ENCODE results near the gene CFAP221.

Gene CFAP221

GRCh38 chr2:119544075-119544938, at the start of gene CFAP221:
CFAP221 (plus strand) TSS chr2:119544449; CDS start chr2:119546132, 1,683 bp downstream.
- Mint-ChIP-seq H3K4me1 (peaks cover 4% of the 10 kb centered on the region), H3K4me3 (peak within 1 kb of the TSS; percentile 76 to 79), H3K27me3 (peaks cover 73% of the 10 kb centered on the region), H3K9me3 (peaks cover 0 to 7% of the 10 kb centered on the region in 2 donors), H3K27ac (no peak within 1 kb of the TSS)
- peak; percentile 56 to 64 for DNase-seq
- ATAC-seq: peak; percentile 89

- no peak for ATAC-seq
- no peaks in the 10 kb centered on the region for H3K4me1 Mint-ChIP-seq
- peaks cover 15 to 31% of the 10 kb centered on the region in 2 donors for H3K9me3 Mint-ChIP-seq
- H3K27ac Mint-ChIP-seq: no peak overlapping the region
- H3K27me3 Mint-ChIP-seq: peaks cover 30% of the 10 kb centered on the region
- H3K4me3 Mint-ChIP-seq: no peak overlapping the region
- DNase-seq: no peak
Measured at GRCh38 chr2:119495948-119496347, 48.3 kb upstream of the CFAP221 start.

GRCh38 chr2:119496682-119497081, 47.6 kb upstream of the CFAP221 start:
- no peak for DNase-seq
- Mint-ChIP-seq H3K4me1 (no peaks in the 10 kb centered on the region), H3K9me3 (peaks cover 21 to 38% of the 10 kb centered on the region in 2 donors), H3K4me3 (no peak overlapping the region), H3K27ac (no peak overlapping the region), H3K27me3 (peaks cover 37% of the 10 kb centered on the region)
- no peak for ATAC-seq

GRCh38 chr2:119508756-119509155, 35.5 kb upstream of the CFAP221 start:
- Mint-ChIP-seq H3K27ac (no peak overlapping the region), H3K9me3 (peaks cover 0 to 4% of the 10 kb centered on the region in 2 donors), H3K27me3 (peaks cover 8% of the 10 kb centered on the region), H3K4me3 (no peak overlapping the region), H3K4me1 (no peaks in the 10 kb centered on the region)
- no peak for ATAC-seq
- DNase-seq: no peak

- Mint-ChIP-seq H3K9me3 (no peaks in the 10 kb centered on the region), H3K27me3 (peaks cover 8% of the 10 kb centered on the region), H3K27ac (no peak overlapping the region), H3K4me1 (no peaks in the 10 kb centered on the region), H3K4me3 (no peak overlapping the region)
- DNase-seq (no peak), ATAC-seq (no peak)
Measured at GRCh38 chr2:119511989-119512388, 32.3 kb upstream of the CFAP221 start.

GRCh38 chr2:119512946-119513345, 31.3 kb upstream of the CFAP221 start:
- no peak overlapping the region for H3K4me3 Mint-ChIP-seq

GRCh38 chr2:119513832-119514231, 30.4 kb upstream of the CFAP221 start:
- ATAC-seq (no peak), DNase-seq (no peak)
- H3K27ac Mint-ChIP-seq: no peak overlapping the region
- no peaks in the 10 kb centered on the region for H3K4me1 Mint-ChIP-seq
- H3K9me3 Mint-ChIP-seq: no peaks in the 10 kb centered on the region
- peaks cover 19% of the 10 kb centered on the region for H3K27me3 Mint-ChIP-seq
- no peak overlapping the region for H3K4me3 Mint-ChIP-seq

More at GRCh38 chr2:119512946-119513345, 31.3 kb upstream of the CFAP221 start:
- Mint-ChIP-seq H3K27me3 (peaks cover 13% of the 10 kb centered on the region), H3K9me3 (no peaks in the 10 kb centered on the region), H3K27ac (no peak overlapping the region), H3K4me1 (no peaks in the 10 kb centered on the region)
- DNase-seq: no peak
- ATAC-seq: no peak

- Mint-ChIP-seq H3K4me1 (no peaks in the 10 kb centered on the region), H3K27ac (no peak overlapping the region), H3K4me3 (no peak overlapping the region), H3K9me3 (no peaks in the 10 kb centered on the region), H3K27me3 (peaks cover 19% of the 10 kb centered on the region)
- ATAC-seq (no peak), DNase-seq (no peak)
Measured at GRCh38 chr2:119516121-119516520, 28.1 kb upstream of the CFAP221 start.

GRCh38 chr2:119517433-119517832, 26.8 kb upstream of the CFAP221 start:
- Mint-ChIP-seq H3K27ac (no peak overlapping the region), H3K27me3 (peaks cover 27% of the 10 kb centered on the region), H3K4me1 (no peaks in the 10 kb centered on the region), H3K4me3 (no peak overlapping the region), H3K9me3 (no peaks in the 10 kb centered on the region)
- DNase-seq: peak; percentile 28 to 42
- ATAC-seq: peak; percentile 67

- Mint-ChIP-seq H3K4me3 (no peak overlapping the region), H3K27me3 (peaks cover 32% of the 10 kb centered on the region), H3K27ac (no peak overlapping the region), H3K9me3 (no peaks in the 10 kb centered on the region), H3K4me1 (peaks cover 1% of the 10 kb centered on the region)
- ATAC-seq (no peak), DNase-seq (no peak)
Measured at GRCh38 chr2:119518401-119519056, 25.7 kb upstream of the CFAP221 start.

- Mint-ChIP-seq H3K4me1 (peaks cover 5% of the 10 kb centered on the region), H3K4me3 (no peak overlapping the region), H3K9me3 (no peaks in the 10 kb centered on the region), H3K27me3 (peaks cover 37% of the 10 kb centered on the region), H3K27ac (no peak overlapping the region)
- DNase-seq (no peak), ATAC-seq (no peak)
Measured at GRCh38 chr2:119519057-119519408, 25.2 kb upstream of the CFAP221 start.

GRCh38 chr2:119520696-119521432, 23.4 kb upstream of the CFAP221 start:
- Mint-ChIP-seq H3K27me3 (peaks cover 54% of the 10 kb centered on the region), H3K27ac (no peak overlapping the region)
- no peak for DNase-seq

GRCh38 chr2:119521433-119522050, 22.7 kb upstream of the CFAP221 start:
- Mint-ChIP-seq H3K27ac (no peak overlapping the region), H3K4me1 (peaks cover 5% of the 10 kb centered on the region), H3K4me3 (no peak overlapping the region), H3K9me3 (no peaks in the 10 kb centered on the region), H3K27me3 (peaks cover 61% of the 10 kb centered on the region)
- no peak for DNase-seq
- no peak for ATAC-seq

More at GRCh38 chr2:119520696-119521432, 23.4 kb upstream of the CFAP221 start:
- Mint-ChIP-seq H3K9me3 (no peaks in the 10 kb centered on the region), H3K4me3 (no peak overlapping the region), H3K4me1 (peaks cover 5% of the 10 kb centered on the region)
- no peak for ATAC-seq

- DNase-seq (no peak), ATAC-seq (no peak)
- Mint-ChIP-seq H3K27ac (no peak overlapping the region), H3K4me3 (no peak overlapping the region), H3K27me3 (peaks cover 70% of the 10 kb centered on the region), H3K4me1 (peaks cover 5% of the 10 kb centered on the region), H3K9me3 (no peaks in the 10 kb centered on the region)
Measured at GRCh38 chr2:119522671-119523070, 21.6 kb upstream of the CFAP221 start.

- Mint-ChIP-seq H3K4me1 (peaks cover 5% of the 10 kb centered on the region), H3K9me3 (no peaks in the 10 kb centered on the region), H3K27me3 (peaks cover 65% of the 10 kb centered on the region), H3K4me3 (no peak overlapping the region), H3K27ac (no peak overlapping the region)
- no peak for DNase-seq
- ATAC-seq: no peak
Measured at GRCh38 chr2:119523383-119523951, 20.8 kb upstream of the CFAP221 start.
